VCaP (cell line): ENCODE measurements around the gene NDUFB3.

ENCODE experiments used
- H3K27ac ChIP-seq: fragments of 450-650 bp; 2 replicates; pipeline ENCODE4 v1.5.1; 2017
- TF ChIP-seq, protein P1 (sequence below): fragments of 450-650 bp; conservative IDR thresholded peaks from 2 replicates; pipeline ENCODE4 v1.5.1; 2017; ENCODE audit warnings: mild to moderate bottlenecking, moderate library complexity

Gene NDUFB3

DNA sequence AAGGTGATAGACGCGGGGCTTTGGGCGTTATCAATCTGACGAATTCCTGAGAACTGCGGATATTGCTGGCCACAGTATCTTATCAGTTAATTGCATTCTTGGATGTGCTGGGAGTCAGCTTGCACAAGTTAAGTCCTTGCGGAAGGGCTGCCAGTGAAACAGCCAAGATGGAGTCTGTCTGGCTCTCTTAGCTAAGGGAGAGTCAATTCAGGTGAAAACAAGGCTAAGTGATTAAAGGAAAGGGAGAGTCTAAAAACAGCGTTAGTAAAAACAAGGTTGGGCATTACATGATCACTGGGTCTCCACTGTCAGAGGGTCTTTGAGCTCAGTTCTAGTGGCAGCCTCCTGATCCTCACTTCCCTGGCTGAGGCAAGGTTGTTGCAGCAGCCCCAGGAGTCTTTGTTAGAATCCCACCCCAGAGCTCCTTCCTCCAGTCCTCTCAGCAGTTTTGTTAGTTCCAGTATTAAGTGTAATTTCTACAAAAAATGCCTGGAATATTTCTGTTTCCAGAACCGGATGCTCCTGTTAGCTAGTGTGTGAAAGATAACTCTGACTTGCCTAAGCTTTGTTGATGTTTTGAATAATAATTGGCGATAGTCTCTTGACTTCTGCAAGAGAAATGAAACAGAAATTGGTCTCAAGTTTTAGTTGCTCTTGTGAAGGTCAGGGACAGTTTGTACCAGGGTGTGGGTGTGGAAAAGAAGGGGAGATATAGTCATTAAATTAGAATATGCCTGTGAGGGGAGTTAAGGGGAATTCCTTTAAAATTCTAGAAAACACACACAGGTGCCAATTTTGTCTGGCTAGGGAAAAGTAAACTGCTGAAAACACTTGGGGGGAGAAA is 54.7 kb downstream of the NDUFB3 start:
- TF ChIP-seq, protein P1, sequence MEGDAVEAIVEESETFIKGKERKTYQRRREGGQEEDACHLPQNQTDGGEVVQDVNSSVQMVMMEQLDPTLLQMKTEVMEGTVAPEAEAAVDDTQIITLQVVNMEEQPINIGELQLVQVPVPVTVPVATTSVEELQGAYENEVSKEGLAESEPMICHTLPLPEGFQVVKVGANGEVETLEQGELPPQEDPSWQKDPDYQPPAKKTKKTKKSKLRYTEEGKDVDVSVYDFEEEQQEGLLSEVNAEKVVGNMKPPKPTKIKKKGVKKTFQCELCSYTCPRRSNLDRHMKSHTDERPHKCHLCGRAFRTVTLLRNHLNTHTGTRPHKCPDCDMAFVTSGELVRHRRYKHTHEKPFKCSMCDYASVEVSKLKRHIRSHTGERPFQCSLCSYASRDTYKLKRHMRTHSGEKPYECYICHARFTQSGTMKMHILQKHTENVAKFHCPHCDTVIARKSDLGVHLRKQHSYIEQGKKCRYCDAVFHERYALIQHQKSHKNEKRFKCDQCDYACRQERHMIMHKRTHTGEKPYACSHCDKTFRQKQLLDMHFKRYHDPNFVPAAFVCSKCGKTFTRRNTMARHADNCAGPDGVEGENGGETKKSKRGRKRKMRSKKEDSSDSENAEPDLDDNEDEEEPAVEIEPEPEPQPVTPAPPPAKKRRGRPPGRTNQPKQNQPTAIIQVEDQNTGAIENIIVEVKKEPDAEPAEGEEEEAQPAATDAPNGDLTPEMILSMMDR, result no peak
- H3K27ac ChIP-seq, result no peak overlapping the region

DNA sequence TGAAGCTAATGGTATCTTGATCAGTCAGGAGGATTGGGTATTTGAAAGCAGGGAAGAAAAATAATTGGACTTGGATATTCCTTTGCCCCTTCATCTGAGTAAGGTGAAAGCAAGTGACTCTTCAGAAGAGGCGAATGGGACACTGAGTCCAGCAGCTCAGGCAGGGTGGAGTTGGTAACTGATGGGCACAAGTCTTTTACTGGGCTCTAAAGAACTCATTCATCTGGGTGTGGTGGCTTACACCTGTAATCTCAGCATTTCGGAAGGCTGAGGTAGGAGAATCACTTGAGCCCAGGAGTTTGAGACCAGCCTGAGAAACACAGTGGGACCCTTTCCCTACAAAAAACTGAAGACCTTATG is 55.3 kb downstream of the NDUFB3 start:
- no peak overlapping the region for H3K27ac ChIP-seq
- TF ChIP-seq, protein P1, result no peak

DNA sequence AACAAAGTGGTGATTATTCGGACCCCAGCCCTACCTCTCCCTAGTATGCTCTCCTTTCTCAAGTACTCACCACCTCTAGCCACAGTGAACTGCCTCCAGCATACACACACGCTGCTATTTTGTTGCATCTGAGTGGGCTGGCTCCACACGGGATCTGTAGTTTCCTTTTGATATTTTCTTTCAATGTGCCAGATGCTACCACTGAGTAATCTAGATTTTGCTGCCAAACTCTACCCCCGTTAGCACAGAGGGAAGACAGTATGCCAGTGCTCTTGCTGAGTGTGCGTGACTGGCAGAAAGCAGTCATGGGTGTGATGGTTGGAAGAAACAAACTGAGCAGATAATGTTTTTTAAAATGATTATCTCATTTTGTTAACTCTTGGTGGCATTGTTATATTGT is 55.8 kb downstream of the NDUFB3 start:
- TF ChIP-seq, protein P1, result no peak
- no peak overlapping the region for H3K27ac ChIP-seq

DNA sequence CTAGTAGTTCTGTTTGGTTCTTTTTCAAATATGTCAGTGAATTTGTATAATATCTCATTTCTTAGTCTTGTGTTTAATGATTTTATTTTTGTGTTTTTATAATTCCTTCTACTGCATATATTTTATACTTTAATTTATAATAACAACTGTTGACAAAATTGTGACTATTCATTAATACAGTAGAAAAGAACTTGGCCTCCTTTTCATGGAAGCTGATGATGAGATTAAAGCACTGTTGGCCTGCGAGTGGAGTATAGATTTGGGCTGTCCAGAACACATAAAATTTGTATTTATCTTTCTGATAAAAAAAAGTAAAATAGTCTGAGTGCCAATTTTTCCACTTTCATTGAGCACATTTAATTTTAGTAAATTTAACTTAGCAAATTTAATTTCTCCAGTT is 56.2 kb downstream of the NDUFB3 start:
- H3K27ac ChIP-seq, result no peak overlapping the region
- TF ChIP-seq, protein P1, result no peak

DNA sequence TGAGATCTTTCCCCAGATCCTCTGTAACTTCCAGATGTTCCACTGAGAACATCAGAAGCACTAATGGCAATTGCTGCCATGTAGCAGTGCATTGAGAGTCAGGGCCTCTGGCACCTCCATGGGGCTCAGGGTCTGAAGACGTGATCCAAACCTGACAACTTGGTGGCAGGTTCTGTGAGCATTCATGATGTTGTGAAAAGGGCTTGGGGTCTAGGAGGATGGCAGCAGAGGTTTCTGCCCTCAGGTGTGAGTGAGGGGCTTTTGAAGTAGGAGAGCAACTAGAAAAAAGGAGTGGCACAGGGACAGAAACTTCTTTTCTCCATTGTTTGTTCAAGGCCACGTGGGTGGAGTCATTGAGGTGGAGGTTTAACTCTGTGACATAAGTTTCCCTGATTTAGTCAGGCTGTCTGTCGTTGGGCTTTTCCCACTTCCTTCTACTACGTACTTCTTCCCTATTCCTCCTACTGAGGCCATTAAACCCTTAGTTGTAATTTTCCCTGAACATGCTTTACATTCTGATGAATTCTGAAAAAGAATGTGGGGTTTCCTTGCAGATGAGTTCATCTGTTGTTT is 57.2 kb downstream of the NDUFB3 start:
- H3K27ac ChIP-seq, result no peak overlapping the region
- TF ChIP-seq, protein P1, result no peak

DNA sequence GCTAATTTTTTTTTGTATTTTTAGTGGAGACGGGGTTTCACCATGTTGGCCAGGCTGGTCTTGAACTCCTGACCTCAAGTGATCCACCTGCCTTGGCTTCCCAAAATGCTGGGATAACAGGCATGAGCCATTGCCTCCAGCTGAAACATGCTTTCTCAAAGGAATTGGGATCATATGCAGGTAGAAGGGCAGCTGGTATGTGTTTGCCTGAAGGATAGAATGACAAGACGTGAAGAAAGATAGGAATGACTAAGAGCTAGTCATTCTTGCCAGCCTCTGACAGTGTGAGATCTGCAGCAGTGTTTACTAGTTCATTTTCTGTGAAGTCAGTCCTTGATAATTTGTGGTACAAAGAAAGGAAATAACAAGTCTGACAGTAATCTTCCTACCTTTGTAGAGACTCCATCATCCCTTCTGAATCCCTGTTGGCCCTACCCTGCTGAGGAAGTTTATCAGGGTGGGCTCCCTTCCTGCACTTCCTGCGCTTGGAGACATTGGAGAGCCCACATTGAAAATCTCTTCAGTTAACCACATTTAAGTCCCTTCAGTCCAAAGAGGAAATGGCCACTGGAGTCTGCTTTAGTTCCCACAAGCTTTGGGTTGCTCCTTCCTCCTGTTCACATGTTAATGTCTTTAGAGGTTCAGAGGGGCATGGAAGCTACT is 58.9 kb downstream of the NDUFB3 start:
- TF ChIP-seq, protein P1, result no peak
- H3K27ac ChIP-seq, result no peak overlapping the region

DNA sequence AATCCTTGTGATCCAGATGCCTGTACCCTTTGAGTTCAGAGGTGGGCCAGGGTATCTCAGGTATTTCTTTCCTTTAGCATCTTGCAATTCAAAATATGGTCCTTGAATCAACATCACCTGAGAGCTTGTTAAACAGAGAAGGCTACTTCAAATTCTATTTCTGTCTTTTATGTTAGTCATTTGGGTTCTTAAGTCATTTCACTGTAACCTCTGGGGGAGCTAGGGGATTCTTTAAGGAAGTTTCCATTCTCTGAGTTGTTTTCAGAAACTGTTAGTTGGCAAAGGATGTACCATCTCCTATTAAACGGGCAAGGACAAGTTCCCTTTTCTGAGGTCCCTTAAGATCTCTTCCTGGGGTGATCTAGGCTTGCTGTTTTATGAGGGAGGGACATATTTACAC is 60.7 kb downstream of the NDUFB3 start:
- H3K27ac ChIP-seq, result no peak overlapping the region
- TF ChIP-seq, protein P1, result no peak
